ENCODE data around the gene VPS72.

DNA sequence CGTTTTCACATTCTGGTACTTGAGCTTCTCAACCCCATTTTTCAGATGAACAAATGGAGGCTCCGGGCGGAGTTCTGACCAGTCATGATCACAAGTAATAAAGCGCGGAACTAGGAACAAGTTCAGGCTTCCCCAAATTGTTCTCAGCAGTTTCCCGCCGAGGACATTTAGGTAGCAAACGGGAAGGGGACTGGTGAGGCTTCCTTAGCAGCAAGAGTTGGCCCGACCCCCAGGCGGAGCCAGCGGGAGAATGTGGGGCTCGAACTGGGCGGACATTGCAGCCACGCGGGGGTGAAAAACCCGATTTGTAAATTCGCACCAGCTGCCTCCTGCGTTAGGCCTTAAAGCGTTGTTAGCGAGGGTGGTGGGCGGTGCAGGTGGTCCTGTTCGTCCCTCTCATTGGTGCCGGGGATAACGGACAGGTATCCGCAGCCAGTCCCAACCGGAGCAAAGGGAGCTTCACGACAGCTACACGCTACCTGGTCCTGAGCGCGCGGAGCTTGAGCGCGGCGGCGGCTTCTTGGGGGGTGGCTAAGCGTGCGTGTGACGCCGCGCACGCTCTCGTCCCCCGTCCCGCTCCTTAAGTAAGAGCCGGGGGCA is 58.9 kb downstream of the VPS72 start:
- TF ChIP-seq POLR2AphosphoS5 (IDR thresholded peaks at IDR 0.05; ENCODE audit: low read depth, low read length) (no peak), TAF1 (IDR thresholded peaks at IDR 0.05; ENCODE audit: borderline replicate concordance, insufficient read depth, low read length) (no peak), SIN3A (IDR thresholded peaks at IDR 0.05; ENCODE audit: borderline replicate concordance, insufficient read depth, low read length) (no peak)
- TF ChIP-seq, protein P1, sequence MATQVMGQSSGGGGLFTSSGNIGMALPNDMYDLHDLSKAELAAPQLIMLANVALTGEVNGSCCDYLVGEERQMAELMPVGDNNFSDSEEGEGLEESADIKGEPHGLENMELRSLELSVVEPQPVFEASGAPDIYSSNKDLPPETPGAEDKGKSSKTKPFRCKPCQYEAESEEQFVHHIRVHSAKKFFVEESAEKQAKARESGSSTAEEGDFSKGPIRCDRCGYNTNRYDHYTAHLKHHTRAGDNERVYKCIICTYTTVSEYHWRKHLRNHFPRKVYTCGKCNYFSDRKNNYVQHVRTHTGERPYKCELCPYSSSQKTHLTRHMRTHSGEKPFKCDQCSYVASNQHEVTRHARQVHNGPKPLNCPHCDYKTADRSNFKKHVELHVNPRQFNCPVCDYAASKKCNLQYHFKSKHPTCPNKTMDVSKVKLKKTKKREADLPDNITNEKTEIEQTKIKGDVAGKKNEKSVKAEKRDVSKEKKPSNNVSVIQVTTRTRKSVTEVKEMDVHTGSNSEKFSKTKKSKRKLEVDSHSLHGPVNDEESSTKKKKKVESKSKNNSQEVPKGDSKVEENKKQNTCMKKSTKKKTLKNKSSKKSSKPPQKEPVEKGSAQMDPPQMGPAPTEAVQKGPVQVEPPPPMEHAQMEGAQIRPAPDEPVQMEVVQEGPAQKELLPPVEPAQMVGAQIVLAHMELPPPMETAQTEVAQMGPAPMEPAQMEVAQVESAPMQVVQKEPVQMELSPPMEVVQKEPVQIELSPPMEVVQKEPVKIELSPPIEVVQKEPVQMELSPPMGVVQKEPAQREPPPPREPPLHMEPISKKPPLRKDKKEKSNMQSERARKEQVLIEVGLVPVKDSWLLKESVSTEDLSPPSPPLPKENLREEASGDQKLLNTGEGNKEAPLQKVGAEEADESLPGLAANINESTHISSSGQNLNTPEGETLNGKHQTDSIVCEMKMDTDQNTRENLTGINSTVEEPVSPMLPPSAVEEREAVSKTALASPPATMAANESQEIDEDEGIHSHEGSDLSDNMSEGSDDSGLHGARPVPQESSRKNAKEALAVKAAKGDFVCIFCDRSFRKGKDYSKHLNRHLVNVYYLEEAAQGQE (IDR thresholded peaks at IDR 0.05; ENCODE audit: insufficient read depth in 1 of 2, low read depth in 2 of 2, low read length in 2 of 2) = no peak

All from PFSK-1 (cell line).